Umbilical cord (tissue), 2 donors: ENCODE results near the gene BICDL1. TPM values are rescaled to one million over a fixed set of nuclear protein-coding genes. Genes with fewer than 3 reads are reported as not detected.
"Not testable (repeated sequence)": the region's sequence is repeated elsewhere in the genome, so short reads cannot be mapped to it uniquely, and the experiment has no call there.

Source experiments
- DNase-seq: peaks from one replicate; pipeline ENCODE4 v3.0.0-alpha.2; 2015; ENCODE audit warnings: low spot score
- total RNA-seq: library from RNA; depleted of rRNA; stranded (reverse); fragments of >200 nt; gene quantifications from one replicate; pipeline ENCODE4 v1.2.3, GENCODE V29; 2014; ENCODE audit warnings: low replicate concordance; ENCODE audit not compliant: insufficient read depth

BICDL1 gene, protein sequence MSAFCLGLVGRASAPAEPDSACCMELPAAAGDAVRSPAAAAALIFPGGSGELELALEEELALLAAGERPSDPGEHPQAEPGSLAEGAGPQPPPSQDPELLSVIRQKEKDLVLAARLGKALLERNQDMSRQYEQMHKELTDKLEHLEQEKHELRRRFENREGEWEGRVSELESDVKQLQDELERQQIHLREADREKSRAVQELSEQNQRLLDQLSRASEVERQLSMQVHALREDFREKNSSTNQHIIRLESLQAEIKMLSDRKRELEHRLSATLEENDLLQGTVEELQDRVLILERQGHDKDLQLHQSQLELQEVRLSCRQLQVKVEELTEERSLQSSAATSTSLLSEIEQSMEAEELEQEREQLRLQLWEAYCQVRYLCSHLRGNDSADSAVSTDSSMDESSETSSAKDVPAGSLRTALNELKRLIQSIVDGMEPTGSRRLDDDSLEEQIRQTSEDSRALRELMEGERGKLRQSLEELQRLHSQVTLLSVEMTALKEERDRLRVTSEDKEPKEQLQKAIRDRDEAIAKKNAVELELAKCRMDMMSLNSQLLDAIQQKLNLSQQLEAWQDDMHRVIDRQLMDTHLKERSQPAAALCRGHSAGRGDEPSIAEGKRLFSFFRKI
- 0.96 TPM for total RNA-seq

DNA sequence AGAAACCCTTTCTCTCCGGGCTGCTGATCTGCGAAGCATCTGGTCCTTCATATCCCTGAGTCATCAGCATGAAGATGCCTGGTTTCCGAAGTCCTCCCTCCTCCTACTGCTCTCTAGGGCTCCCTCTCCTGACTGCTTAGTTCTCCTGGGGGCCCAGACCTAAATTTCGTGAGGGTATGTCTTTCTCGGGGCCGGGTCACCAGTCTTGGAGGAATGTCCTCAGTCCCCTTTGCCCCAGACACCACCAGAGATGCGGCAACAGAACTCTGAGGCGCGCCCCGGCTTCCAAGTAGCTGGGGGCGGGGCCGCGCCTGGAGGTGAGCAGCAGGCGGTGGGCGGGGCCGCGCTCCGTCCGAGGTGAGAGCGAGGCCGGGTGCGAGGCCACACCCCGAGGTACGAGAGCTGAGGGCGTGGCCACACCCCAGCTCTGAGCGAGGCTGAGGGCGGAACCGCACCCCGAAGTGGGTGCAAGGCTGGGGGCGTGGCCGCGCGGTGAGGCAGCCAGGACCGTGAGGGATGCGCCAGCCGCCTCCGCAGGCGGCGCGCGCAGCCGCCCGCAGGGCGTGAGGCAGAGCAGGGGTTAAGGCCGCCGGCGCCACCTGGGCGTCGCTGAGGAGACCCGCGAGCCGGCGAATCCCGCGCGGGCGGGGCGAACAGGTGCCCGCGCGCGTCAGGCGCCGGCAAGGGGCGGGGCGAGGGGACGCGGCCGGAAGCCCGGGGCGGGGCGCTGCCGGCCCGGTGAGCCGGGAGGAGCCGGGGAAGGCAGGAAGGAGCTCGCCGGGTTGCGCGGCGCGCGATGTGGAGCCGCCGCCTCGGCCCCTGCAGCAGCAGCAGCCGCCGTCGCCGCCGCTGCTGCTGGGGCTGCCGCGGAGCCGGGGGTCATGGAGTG, at the start of gene BICDL1:
TSS of gene BICDL1 (plus strand) at position 765 of the 889 bp plus-strand sequence. CDS start 633 bp downstream, outside the sequence.
- DNase-seq: peak; percentile 61

- DNase-seq: no peak
Measured at GRCh38 chr12:119940897-119941296, 48.1 kb upstream of the BICDL1 start.

GRCh38 chr12:119942386-119942785, 46.6 kb upstream of the BICDL1 start:
- no peak for DNase-seq

GRCh38 chr12:119946213-119946612, 42.8 kb upstream of the BICDL1 start:
- no peak for DNase-seq

- DNase-seq: no peak
Measured at GRCh38 chr12:119949145-119949544, 39.9 kb upstream of the BICDL1 start.

DNA sequence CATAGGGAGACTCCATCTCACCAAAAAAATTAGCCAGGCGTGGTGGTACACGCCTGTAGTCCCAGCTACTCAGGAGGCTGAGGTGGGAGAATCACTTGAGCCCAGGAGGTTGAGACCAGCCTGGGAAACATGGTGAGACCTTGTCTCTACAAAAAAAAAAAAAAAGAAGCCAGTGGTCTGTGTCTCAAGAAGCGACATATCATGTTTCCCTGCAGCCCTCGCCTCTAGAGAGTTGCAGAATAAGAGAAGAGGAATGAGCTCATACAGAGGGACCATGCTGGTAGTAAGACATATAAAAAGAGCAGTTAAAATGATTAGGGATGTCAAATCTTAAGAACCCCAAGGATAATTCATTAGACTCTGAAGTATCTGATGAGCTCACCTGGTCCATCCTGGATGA, 39.4 kb upstream of the BICDL1 start:
- DNase-seq: no peak

DNA sequence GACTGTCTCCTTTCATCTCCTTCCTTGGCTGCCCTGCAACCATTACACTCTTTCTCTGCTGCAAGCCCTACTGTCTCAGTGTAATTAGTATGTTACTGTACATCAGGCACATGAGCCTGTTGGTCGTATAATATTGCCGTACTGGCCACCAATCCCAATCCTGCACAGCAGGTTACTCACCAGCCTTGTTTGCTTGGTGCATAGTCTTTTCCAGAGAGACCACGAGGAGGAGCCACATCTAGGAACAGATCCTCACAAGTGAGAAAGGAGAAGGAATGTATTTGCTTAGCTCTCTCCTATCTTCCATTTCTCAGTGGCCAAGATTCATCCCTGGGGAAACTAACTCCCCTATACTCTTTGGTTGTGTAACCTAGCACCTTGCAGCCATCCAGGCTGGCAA, 33.0 kb upstream of the BICDL1 start:
- no peak for DNase-seq

DNA sequence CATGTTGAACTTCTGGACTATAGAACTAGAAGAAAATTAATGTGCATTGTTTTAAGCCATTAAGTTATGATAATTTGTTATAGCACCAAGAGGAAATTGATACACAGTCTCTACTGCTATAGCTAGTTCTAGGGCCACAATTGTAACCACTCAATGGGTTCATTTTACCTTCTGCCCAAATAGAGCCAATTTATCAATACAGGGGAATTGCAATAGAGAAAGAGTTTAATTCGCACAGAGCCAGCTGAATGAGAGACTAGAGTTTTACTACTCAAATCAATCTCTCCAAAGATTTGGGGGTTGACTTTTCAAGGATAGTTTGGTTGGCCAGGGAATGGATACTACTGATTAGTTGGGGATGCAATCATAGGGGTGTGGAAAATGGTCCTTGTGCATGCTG, 31.9 kb upstream of the BICDL1 start:
- DNase-seq: no peak

GRCh38 chr12:119959435-119959834, 29.6 kb upstream of the BICDL1 start:
- DNase-seq: no peak

DNA sequence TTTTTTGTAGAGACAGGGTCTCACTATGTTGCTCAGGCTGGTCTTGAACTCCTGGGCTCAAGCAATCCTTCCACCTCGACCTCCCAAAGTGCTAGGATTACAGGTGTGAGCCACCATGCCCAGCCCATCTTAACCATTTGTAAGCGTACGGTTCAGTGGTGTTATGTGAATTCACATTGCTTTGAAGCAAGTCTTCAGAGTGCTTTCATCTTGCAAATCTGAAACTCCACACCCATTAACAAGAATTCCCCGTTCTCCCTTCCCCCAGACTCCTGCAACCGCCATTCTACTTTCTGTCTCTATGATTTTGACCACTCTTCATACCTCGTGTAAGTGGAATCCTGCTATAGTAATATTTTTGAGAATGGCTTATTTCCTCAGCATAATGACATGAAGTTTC, 24.9 kb upstream of the BICDL1 start:
- DNase-seq: no peak

DNA sequence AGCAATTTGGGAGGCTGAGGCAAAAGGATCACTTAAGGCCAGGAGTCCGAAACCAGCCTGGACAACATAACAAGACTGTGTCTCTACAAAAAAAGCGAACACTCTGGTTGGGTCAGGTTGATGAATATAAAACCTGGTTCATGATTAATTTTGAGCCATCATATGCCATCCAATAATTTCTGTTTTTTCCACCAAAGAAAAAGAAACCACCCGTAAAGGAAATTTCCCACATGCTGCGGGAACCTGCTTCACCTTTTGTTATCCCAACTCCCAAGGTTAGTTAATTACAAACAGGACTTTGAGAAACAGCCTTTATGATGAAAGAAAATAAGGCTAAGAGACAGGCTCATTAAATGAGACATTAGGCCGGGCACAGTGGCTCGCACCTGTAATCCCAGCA, 24.1 kb upstream of the BICDL1 start:
- DNase-seq: no peak

- no peak for DNase-seq
Measured at GRCh38 chr12:119980242-119980641, 8.8 kb upstream of the BICDL1 start.

DNA sequence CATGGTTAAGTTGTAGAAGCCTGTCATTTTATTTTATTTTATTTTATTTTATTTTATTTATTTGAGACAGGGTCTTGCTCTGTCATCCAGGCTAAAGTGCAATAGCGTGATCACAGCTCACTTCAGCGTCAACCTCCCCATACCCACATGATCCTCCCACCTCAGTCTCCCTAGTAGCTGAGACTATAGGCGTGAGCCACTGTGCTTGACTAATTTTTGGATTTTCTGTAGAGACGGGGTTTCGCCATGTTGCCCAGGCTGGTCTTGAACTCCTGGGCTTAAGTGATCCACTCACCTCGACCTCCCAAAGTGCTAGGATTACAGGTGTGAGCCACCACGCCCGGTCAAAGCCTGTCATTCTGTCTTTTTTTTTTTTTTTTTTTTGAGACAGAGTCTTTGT, 8.3 kb upstream of the BICDL1 start:
- DNase-seq: not testable (repeated sequence)

DNA sequence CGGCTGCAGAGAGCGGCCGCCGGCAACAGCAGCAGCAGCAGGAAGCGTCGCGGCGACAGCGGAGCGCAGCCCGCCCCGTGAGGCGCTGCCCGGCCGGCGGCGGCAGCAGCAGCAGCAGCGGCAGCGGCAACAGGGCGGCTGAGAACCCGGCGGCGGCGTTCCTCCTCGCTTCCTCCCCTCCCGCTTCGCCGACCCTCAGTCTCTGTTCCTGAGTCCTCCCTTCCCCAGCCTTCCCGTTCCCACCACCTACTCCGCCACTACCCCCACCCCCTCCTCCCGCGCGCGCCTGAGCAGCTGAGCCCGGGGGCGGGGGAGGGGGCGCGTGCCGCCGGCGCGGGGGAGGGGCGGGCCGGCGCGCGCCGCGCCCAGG, 310 bp downstream of the BICDL1 start:
- DNase-seq: peak; percentile 34

DNA sequence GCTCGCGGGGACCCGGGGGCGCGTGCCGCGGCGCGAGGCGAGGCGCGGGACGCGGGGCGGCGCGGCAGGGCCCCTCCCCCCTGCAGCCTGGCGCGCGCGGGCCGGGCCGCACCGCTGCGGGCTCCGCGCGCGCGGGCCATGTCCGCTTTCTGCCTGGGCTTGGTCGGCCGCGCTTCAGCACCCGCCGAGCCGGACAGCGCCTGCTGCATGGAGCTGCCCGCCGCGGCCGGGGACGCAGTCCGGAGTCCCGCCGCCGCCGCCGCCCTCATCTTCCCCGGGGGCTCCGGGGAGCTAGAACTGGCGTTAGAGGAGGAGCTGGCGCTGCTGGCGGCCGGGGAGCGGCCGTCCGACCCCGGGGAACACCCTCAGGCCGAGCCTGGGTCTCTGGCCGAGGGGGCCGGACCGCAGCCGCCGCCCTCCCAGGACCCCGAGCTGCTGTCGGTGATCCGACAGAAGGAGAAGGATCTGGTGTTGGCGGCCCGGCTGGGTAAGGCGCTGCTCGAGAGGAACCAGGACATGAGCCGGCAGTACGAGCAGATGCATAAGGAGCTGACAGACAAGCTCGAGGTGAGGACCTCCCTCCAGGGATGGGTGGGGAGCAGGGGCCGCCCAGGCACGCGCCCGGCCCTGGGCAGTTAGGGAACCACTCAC, 820 bp downstream of the BICDL1 start:
- peak; percentile 73 for DNase-seq

- DNase-seq: no peak
Measured at GRCh38 chr12:119990382-119990874, 1.4 kb downstream of the BICDL1 start.

DNA sequence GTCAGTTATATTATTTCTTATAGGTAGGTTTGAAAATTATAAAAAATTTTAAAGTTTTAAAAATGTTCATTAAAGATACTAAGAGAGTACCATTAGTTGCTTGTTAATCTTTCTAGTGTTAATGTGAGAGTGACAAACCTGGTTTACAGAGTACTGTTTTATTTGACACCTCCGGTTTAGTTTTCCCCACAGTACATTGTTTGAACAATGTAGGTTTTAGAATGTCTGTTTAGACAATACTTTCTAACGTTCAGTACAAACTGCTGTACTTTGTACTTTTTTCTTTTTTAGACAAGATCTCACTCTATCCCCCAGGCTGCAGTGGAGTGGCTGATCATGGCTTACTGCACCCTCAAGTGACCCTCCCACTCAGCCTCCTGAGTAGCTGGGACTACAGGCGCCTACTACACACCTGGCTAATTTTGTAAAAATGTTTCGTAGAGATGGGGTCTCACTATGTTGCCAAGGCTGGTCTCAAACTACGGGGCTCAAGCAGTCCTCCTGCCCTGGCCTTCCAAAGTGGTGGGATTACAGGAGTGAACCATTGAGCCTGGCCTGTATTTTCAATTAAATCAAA, 3.2 kb downstream of the BICDL1 start:
- DNase-seq: no peak

GRCh38 chr12:119994892-119995658, 6.0 kb downstream of the BICDL1 start:
- DNase-seq: no peak

GRCh38 chr12:119996417-119996816, 7.4 kb downstream of the BICDL1 start:
- no peak for DNase-seq
